OCI-LY7 (cell line): Measurements from ENCODE around the gene XYLT1.

Experiments used
- EZH2phosphoT487 ChIP-seq: fragments of 200-600 bp; sonication (generic); IDR thresholded peaks from 2 replicates; pipeline ENCODE4 v1.6.1; 2018; ENCODE audit warnings: low read depth, borderline replicate concordance, mild to moderate bottlenecking, mixed run types, antibody characterized with exemption, low read length, moderate library complexity, mixed read lengths
- TF ChIP-seq, protein P1 (sequence below): fragments of 200-600 bp; sonication (generic); conservative IDR thresholded peaks from 2 replicates; pipeline ENCODE4 v1.5.1; 2014; ENCODE audit warnings: mild to moderate bottlenecking, antibody characterized with exemption, low read length, moderate library complexity, mixed read lengths

DNA sequence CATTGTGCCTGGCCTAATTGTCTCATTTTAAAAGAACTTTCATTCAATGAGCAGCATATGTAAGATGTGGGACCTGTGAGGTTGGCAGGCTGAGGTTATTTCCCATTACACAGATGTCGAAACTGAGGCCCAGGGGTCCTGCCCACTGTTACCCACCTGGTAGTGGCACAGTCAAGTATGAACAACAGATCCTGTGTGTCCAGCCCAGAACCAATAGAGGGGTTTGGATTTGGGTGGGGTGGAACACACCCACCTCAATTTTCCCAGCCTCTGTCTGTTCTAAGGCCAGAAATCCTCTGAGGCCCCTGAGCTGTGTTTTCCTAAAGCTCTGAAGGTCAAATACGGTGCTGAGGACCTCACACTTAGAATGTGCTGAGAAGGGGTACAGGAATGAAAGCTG is 179.5 kb downstream of the XYLT1 start:
- TF ChIP-seq, protein P1, sequence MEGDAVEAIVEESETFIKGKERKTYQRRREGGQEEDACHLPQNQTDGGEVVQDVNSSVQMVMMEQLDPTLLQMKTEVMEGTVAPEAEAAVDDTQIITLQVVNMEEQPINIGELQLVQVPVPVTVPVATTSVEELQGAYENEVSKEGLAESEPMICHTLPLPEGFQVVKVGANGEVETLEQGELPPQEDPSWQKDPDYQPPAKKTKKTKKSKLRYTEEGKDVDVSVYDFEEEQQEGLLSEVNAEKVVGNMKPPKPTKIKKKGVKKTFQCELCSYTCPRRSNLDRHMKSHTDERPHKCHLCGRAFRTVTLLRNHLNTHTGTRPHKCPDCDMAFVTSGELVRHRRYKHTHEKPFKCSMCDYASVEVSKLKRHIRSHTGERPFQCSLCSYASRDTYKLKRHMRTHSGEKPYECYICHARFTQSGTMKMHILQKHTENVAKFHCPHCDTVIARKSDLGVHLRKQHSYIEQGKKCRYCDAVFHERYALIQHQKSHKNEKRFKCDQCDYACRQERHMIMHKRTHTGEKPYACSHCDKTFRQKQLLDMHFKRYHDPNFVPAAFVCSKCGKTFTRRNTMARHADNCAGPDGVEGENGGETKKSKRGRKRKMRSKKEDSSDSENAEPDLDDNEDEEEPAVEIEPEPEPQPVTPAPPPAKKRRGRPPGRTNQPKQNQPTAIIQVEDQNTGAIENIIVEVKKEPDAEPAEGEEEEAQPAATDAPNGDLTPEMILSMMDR = no peak
- no peak for TF ChIP-seq EZH2phosphoT487
